HK-2 (cell line): ENCODE data around the gene ABHD8.

Experiments
- DNase-seq: peaks from one replicate; pipeline ENCODE4 v3.0.0-alpha.2; 2018; ENCODE audit not compliant: unreplicated experiment

The ABHD8 gene

DNA sequence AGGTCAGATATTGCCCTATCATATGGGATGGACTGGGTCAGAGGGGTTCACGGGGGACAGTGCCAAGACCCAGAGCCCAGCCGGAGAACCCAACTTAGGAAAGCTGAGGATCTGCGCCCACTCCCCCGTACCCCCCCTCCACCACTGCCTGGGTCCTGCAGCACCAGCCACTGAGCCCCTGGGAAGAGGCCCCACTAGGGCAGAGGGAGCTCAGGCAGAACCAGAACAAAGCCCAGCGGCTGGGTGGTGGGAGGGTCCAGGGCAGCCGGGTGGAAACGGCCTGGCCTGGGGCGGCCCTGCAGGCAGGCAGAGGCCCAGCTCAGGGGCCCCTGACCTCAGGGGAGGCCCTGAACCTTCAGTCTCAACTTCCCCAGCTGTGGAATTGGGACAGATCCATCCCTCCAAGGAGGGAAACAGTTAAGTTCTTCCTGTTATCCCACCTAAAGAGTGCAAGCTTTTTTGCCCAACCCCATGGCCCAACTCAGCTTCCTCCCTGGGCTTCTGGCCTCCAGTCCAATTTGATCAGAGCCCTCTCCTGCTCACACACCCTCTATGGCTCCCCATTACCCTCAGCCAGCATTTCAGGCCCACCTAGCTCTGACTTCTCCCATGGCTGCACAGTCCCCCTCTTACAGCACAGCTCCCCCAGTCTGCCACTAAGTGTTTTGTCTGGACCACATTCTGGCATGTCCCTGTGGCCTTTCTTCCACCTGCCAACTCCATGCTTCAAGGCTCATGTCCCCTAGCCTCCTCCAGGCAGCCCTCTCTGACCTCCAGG, 60.6 kb downstream of the ABHD8 start:
- DNase-seq, result no peak
